GM18498 (cell line): ENCODE results near the gene EVC.
A peak's percentile ranks its signal among the peaks of the same experiment; 100 is the strongest.
"Not testable (repeated sequence)": the region's sequence is repeated elsewhere in the genome, so short reads cannot be mapped to it uniquely, and the experiment has no call there.

Source experiments
- ATAC-seq: cut with Tn5 transposase; IDR thresholded peaks from one replicate; pipeline ENCODE4 v1.9.1; 2021; ENCODE audit warnings: mild to moderate bottlenecking, moderate library complexity; ENCODE audit not compliant: unreplicated experiment

EVC gene

DNA sequence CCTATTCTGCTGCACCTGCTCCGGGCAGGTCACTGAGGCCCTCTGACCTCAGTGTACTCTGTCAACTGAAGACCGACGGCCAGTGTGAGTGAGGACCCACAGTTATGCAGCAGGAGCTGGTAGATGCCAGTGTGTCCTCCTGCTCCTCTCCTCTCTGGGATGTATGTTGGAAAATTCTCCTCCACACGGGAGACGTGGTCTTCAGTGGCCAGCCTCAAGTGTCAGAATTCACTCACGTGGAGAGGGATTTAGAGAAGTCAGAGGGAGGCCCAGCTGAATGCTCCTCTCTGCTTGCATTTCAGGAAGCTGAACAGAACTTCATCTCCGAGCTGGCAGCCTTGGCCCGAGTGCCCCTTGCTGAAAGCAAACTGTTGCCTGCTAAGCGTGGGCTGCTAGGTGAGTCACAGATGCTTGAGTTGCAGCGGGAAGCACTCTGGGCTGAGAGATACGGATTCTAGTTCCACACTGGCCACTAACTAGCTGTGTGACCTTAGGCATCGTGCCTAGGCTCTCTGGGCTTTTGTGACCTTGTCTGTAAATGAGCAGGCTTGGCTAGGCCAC is 98.3 kb downstream of the EVC start:
- no peak for ATAC-seq

GRCh38 chr4:5810151-5810550 is 99.2 kb downstream of the EVC start:
- ATAC-seq = no peak

GRCh38 chr4:5810770-5811430 is 99.9 kb downstream of the EVC start:
- no peak for ATAC-seq

DNA sequence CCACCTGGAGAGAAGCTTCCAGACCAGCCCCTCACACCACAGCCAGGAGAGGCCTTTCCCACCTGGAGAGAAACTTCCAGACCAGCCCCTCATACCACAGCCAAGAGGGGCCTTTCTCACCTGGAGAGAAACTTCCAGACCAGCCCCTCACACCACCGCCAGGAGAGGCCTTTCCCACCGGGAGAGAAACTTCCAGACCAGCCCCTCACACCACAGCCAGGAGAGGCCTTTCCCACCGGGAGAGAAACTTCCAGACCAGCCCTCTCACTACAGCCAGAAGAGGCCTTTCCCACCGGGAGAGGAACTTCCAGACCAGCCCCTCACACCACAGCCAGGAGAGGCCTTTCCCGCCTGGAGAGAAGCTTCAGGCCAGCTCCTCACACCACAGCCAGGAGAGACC is 101.1 kb downstream of the EVC start:
- not testable (repeated sequence) for ATAC-seq

- ATAC-seq = peak; percentile 57
Observed at GRCh38 chr4:5812506-5813229, 101.7 kb downstream of the EVC start.

DNA sequence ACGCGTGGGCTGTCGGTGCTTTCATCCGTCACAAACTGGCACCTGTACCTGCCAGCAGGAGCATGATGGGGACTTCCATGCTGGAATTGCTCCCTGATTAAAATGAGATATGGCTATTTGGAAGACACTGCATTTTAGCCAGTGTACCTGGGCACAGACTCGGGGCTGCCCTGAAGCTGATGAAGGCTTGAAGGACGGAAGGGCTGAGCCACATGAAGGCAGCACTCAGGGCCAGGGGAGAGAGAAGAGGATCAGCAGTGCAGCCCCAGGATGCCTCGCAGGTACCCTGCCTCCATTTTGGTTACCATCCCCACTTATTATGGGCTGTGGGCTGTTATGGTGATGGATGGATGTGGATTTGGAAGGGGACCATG is 102.9 kb downstream of the EVC start:
- no peak for ATAC-seq

DNA sequence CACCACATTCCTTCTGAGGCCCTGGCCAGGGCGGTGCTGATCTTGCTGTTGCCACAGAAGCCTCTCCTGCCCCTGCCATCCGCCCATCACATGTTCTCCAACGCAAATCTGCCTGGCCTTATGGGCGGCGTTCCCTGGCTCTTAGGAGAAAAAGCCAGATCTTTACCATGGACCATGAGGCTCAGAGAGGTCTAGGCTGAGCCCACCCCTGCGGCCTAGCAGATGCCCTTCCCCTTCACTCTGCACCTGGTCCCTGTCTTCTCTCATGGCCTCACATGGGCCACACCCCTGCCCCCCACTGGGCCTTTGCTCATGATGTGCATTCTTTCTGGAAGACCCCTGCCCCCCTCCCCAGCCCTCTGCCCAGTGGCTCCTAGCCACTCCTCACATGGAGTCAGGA is 103.4 kb downstream of the EVC start:
- ATAC-seq = no peak

DNA sequence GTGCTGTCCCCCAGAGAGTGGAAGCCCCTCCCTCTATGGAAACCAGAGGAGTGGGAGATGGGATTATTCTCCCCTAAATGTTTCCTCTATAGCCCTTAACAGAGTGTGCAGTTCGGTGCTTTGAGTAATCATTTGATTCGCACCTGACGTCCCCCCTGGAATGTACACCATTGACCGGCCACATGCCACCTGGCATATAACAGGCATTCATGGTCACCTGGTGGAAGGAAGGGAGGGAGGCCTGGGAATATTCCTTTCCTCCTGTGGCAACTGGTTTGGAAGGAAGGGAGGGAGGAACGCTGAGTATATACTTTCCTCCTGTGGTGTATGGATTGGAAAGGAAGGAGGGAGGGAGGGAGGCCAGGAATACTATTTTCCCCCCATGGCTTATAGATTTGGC is 104.6 kb downstream of the EVC start:
- ATAC-seq = no peak

GRCh38 chr4:5816101-5816500 is 105.1 kb downstream of the EVC start:
- ATAC-seq = no peak

GRCh38 chr4:5816851-5817375 is 105.9 kb downstream of the EVC start:
- ATAC-seq = no peak

GRCh38 chr4:5821665-5822358 is 110.8 kb downstream of the EVC start:
- no peak for ATAC-seq

DNA sequence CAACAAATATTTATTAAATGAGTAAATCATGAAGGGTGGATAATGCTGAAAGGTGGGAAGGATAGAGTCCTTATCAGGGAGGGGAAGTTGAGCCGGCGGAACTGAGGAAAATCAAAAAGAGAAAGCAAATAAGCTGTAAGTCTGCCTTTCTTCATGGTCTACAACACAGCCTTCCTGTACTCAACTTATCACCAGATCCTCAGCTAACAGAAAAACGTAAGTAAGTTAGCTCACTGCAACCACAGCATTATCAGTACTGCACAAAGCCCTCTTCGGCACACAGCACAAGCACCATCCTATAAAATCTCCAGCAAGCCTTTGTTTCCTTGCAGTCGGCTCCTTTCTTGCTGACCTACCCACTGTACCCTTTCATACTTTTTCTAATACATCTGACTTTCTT is 111.6 kb downstream of the EVC start:
- ATAC-seq = no peak

- no peak for ATAC-seq
Observed at GRCh38 chr4:5823542-5824211, 112.7 kb downstream of the EVC start.

DNA sequence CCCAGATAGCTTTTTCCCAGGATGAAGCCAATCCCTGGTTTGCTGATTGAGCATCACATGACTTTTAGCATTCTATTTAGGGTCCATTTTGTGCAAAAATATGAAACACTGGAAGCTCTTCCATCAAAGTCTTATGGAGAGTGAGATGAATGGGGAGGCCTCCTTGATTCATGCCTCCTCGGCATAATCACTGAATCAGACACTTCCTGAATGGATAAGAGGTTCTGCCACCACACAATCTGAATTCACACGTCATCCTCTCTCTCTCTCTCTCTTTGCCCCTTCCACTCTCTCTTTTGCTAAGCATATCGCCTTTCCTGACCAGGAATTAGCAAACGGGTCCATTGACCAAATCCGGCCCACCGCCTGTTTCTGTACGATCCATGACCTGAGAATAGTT is 113.2 kb downstream of the EVC start:
- ATAC-seq = no peak

- no peak for ATAC-seq
Observed at GRCh38 chr4:5824635-5825034, 113.6 kb downstream of the EVC start.

GRCh38 chr4:5825321-5826041 is 114.5 kb downstream of the EVC start:
- ATAC-seq = no peak

- no peak for ATAC-seq
Observed at GRCh38 chr4:5826437-5827107, 115.6 kb downstream of the EVC start.

DNA sequence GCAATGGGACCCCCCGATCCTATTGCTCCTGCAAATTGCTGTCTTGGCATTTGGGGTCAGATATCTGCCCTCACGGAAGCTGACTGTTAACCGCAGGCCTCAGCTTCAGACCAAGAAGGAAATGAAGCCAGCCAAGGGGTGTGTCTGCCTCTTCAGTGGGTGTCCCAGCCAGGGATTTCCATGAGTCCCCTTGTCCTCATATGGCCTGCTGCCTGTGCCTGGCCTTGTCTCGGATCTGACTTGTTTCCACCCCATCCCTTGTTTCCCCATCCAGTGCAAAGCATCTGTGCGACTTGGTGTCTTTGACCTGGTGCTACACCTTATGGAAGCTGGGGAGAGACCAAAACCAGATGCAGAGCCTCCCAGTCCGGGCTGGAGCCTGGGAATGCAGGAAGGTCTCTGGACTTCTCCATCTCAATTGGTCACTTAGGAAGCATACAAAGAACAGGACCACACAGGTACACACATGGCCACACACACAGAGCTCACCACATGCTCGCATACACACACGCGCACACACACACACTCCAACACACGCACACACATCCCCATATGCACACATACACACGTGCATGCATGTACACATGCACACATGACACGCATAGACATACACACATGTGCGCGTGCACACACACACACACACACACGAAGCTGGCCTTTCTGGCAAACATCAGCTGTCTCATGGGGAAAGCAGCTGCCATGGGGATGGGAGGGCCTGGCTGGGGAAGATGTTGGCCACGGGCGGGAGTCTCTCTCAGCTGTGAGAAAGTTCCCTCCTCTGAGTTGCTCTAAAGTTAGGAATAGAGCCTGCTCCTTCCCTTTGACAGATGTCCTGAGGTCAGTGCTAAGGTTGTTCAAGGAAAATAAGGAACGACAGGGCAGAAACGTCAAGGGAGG is 116.4 kb downstream of the EVC start:
- ATAC-seq = no peak

- no peak for ATAC-seq
Observed at GRCh38 chr4:5828005-5828391, 117.0 kb downstream of the EVC start.
